ENCODE measurements around the gene ZMYND10.

GRCh38 chr3:50355829-50356552 lies 10.5 kb upstream of the ZMYND10 start:
- TF ChIP-seq CTCF (IDR thresholded peaks at IDR 0.05) (no peak), POLR2A (IDR thresholded peaks at IDR 0.05) (no peak)
